SU-DHL-6 (cell line): ENCODE data around the gene SOX5.

Experiments
- CTCF ChIP-seq: fragments of 200-600 bp; sonication (generic); IDR thresholded peaks from one replicate; pipeline ENCODE4 v1.5.1; 2017; ENCODE audit warnings: antibody characterized with exemption, mild to moderate bottlenecking, low read length, moderate library complexity; ENCODE audit not compliant: insufficient read depth, poor library complexity, severe bottlenecking
- EZH2phosphoT487 ChIP-seq: fragments of 200-600 bp; sonication (generic), shearing (Covaris generic); conservative IDR thresholded peaks from 2 replicates; pipeline ENCODE4 v1.6.1; 2018; ENCODE audit warnings: mild to moderate bottlenecking, antibody characterized with exemption, low read length, moderate library complexity, mixed read lengths

GRCh38 chr12:23731035-23731434 is 218.4 kb downstream of the SOX5 start:
- TF ChIP-seq CTCF = no peak
- TF ChIP-seq EZH2phosphoT487 = no peak
